Activated CD4-positive, alpha-beta T cell treated with anti-CD3 and anti-CD28 coated beads for 36 hours (primary cell): ENCODE results near the gene ARID4B. TPM values are rescaled to one million over a fixed set of nuclear protein-coding genes. Genes with fewer than 3 reads are reported as not detected.
A peak's percentile ranks its signal among the peaks of the same experiment; 100 is the strongest.

Source experiments
- ATAC-seq: fragments of 200-7000 bp; cut with Tn5 transposase; one replicate; pipeline ENCODE4 v1.10.0; 2021; ENCODE audit warnings: mild to moderate bottlenecking, moderate library complexity
- CTCF ChIA-PET: fragments of 350-600 bp; sonication (Branson Sonifier 250); formaldehyde crosslinking; loops from one replicate; lab custom pipeline; 2021; ENCODE audit warnings: antibody characterized with exemption; lab: Charles Lee
- POLR2A ChIA-PET: fragments of 350-600 bp; sonication (Branson Sonifier 250); formaldehyde crosslinking; loops from one replicate; lab custom pipeline; 2021; ENCODE audit warnings: antibody characterized with exemption, inconsistent platforms; lab: Charles Lee
- DNase-seq: peaks from one replicate; pipeline ENCODE4 v3.0.0-alpha.2; 2020
- H3K27ac Mint-ChIP-seq: one replicate; pipeline ENCODE4 v1.8.0; 2021; ENCODE audit warnings: mixed read lengths
- H3K27me3 Mint-ChIP-seq: one replicate; pipeline ENCODE4 v1.8.0; 2021; ENCODE audit warnings: mixed read lengths
- H3K36me3 Mint-ChIP-seq: one replicate; pipeline ENCODE4 v1.8.0; 2021; ENCODE audit warnings: low read depth, mixed read lengths
- H3K4me1 Mint-ChIP-seq: one replicate; pipeline ENCODE4 v1.8.0; 2021; ENCODE audit warnings: mixed read lengths
- H3K4me3 Mint-ChIP-seq: one replicate; pipeline ENCODE4 v1.8.0; 2021; ENCODE audit warnings: mild to moderate bottlenecking, moderate library complexity, mixed read lengths
- H3K9me3 Mint-ChIP-seq: one replicate; pipeline ENCODE4 v1.8.0; 2021; ENCODE audit warnings: low read depth, mixed read lengths
- intact Hi-C, 2 experiments: fragments of 100-400 bp; cut with DNase I in 1 of 2; cut with micrococcal nuclease in 1 of 2; formaldehyde crosslinking; loops; one replicate each; pipeline versions ENCODE4 v1.14.2 to v1.15.1; 2022 to 2024; cut with DNase I, micrococcal nuclease
- total RNA-seq, 2 experiments: library from RNA; stranded (reverse); gene quantifications; one replicate each; pipeline ENCODE4 v1.2.3, GENCODE V29; 2021

Gene ARID4B
- total RNA-seq, 2 experiments from 2014 or later: 38.6 to 42.9 TPM

DNA sequence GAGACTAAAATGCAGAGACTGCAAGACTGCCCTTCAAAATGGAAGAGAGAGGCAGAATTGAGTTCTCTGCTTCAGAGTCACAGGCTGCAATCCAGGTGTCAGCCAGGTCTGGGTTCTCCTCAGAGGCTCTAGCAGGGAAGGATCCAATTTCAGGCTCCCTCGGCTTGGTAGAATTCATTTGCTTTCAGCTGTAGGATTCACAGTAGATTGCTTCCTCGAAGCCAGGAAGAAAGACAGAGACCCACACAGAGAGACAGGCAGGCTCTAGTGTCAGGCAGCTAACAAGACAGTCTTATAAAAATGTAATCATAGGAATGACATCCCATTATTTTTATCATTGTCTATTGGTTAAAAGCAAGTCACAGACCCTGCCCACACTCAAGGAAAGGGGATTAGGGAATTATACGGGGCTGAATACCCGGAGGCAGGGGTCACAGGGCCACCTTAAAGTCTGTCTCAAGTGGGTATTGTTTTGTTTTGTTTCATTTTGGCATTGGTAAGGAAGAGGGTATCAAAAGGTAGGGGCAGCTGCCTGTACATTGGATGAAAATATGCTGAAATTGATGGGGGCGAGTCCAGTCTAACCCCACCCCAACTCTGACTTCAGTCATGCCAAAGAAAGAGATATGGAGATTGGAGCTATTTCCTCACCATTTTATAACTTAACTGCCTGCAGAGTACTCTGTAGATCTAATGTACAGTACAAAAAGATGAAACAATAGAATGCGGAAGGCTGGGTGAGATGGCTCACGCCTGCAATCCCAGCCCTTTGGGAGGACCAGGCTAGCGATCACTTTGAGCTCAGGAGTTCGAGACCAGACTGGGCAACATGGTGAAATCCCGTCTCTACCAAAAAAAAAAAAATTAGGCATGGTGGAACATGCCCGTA is 29.8 kb upstream of the ARID4B start:
- no peaks in the 10 kb centered on the region for H3K4me1 Mint-ChIP-seq

DNA sequence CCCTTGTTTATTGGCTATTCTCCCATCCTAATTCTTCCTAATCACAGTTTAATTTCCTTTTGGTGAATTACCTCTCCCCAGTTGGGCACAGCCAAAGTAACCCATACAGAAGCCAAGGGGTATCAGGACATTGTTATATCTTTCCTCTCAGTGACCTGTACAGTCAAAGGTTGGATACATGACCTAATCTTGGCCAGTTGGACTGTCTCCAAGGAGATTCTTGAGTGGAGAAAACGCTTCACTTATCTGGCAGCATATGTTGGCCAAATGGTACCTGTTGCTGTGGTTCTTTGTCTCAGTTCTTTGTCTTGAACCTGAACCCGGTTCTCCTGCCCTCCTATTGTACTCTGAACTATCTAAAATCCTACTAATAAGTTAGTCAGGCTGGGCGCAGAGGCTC is 23.9 kb upstream of the ARID4B start:
- Mint-ChIP-seq H3K4me3 (no peak overlapping the region), H3K27ac (no peak overlapping the region), H3K4me1 (no peaks in the 10 kb centered on the region), H3K36me3 (peaks cover under 1% of the 10 kb centered on the region), H3K9me3 (no peaks in the 10 kb centered on the region), H3K27me3 (no peaks in the 10 kb centered on the region)
- ATAC-seq (no peak), DNase-seq (no peak)
- intact Hi-C loops: no loop called here
- POLR2A ChIA-PET: no interaction called here
- CTCF ChIA-PET: no interaction called here

More for the DNA sequence above, 29.8 kb upstream of the ARID4B start:
- Mint-ChIP-seq H3K9me3 (no peaks in the 10 kb centered on the region), H3K4me3 (no peak overlapping the region), H3K27me3 (no peaks in the 10 kb centered on the region), H3K36me3 (no peaks in the 10 kb centered on the region), H3K27ac (no peak overlapping the region)
- no peak for DNase-seq
- ChIA-PET POLR2A (interaction anchor here (0.6 to 0.7 kb wide), 2 partner anchors 236 to 507 kb away, joined by 3 read pairs; no protein-coding TSS in a partner anchor), CTCF (interaction anchor here (0.6 to 1.0 kb wide), 2 partner anchors 59 to 235 kb away, joined by 3 to 4 read pairs; no protein-coding TSS in a partner anchor)
- no peak for ATAC-seq
- intact Hi-C loops: no loop called here

- no peak overlapping the region for H3K27ac Mint-ChIP-seq
- ChIA-PET POLR2A (no interaction called here), CTCF (no interaction called here)
- ATAC-seq: no peak
- H3K36me3 Mint-ChIP-seq: peaks cover 3% of the 10 kb centered on the region
- intact Hi-C loops: no loop called here
- H3K9me3 Mint-ChIP-seq: no peaks in the 10 kb centered on the region
- no peak overlapping the region for H3K4me3 Mint-ChIP-seq
- H3K27me3 Mint-ChIP-seq: no peaks in the 10 kb centered on the region
- no peaks in the 10 kb centered on the region for H3K4me1 Mint-ChIP-seq
- DNase-seq: no peak
These were observed 23.5 kb upstream of the ARID4B start for GRCh38 chr1:235351441-235351840.

GRCh38 chr1:235343726-235344125 is 15.7 kb upstream of the ARID4B start:
- DNase-seq (no peak), ATAC-seq (no peak)
- POLR2A ChIA-PET: no interaction called here
- Mint-ChIP-seq H3K4me3 (no peak overlapping the region), H3K9me3 (no peaks in the 10 kb centered on the region), H3K36me3 (peaks cover 21% of the 10 kb centered on the region), H3K4me1 (peaks cover 6% of the 10 kb centered on the region), H3K27ac (no peak overlapping the region), H3K27me3 (no peaks in the 10 kb centered on the region)
- CTCF ChIA-PET: no interaction called here
- intact Hi-C loops: no loop called here

DNA sequence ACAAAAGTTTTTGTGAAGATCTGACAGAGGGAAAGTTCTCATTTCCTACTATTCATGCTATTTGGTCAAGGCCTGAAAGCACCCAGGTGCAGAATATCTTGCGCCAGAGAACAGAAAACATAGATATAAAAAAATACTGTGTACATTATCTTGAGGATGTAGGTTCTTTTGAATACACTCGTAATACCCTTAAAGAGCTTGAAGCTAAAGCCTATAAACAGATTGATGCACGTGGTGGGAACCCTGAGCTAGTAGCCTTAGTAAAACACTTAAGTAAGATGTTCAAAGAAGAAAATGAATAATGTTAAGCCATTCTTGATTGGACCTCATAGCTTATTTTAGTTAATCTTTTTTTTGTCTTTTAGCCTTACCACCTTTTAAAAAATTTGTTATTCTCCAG is 14.5 kb upstream of the ARID4B start:
- Mint-ChIP-seq H3K36me3 (peaks cover 25% of the 10 kb centered on the region), H3K9me3 (no peaks in the 10 kb centered on the region), H3K27me3 (no peaks in the 10 kb centered on the region), H3K4me1 (peaks cover 9% of the 10 kb centered on the region), H3K27ac (peak overlapping the region; percentile 26), H3K4me3 (no peak overlapping the region)
- intact Hi-C loops: no loop called here
- DNase-seq: no peak
- no peak for ATAC-seq
- CTCF ChIA-PET: interaction anchor here (0.5 to 0.7 kb wide), 2 partner anchors 82 to 145 kb away, joined by 3 read pairs; no protein-coding TSS in a partner anchor
- POLR2A ChIA-PET: no interaction called here

DNA sequence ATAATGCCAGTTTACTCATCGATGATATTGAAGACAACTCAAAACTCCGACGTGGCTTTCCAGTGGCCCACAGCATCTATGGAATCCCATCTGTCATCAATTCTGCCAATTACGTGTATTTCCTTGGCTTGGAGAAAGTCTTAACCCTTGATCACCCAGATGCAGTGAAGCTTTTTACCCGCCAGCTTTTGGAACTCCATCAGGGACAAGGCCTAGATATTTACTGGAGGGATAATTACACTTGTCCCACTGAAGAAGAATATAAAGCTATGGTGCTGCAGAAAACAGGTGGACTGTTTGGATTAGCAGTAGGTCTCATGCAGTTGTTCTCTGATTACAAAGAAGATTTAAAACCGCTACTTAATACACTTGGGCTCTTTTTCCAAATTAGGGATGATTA is 14.1 kb upstream of the ARID4B start:
- Mint-ChIP-seq H3K36me3 (peaks cover 25% of the 10 kb centered on the region), H3K4me1 (peaks cover 11% of the 10 kb centered on the region), H3K9me3 (no peaks in the 10 kb centered on the region), H3K4me3 (no peak overlapping the region), H3K27me3 (no peaks in the 10 kb centered on the region), H3K27ac (peak overlapping the region; percentile 26)
- intact Hi-C loops: no loop called here
- ChIA-PET POLR2A (no interaction called here), CTCF (interaction anchor here (0.7 kb wide), 1 partner anchor 81 kb away, joined by 3 read pairs; no protein-coding TSS in a partner anchor)
- ATAC-seq (no peak), DNase-seq (no peak)

DNA sequence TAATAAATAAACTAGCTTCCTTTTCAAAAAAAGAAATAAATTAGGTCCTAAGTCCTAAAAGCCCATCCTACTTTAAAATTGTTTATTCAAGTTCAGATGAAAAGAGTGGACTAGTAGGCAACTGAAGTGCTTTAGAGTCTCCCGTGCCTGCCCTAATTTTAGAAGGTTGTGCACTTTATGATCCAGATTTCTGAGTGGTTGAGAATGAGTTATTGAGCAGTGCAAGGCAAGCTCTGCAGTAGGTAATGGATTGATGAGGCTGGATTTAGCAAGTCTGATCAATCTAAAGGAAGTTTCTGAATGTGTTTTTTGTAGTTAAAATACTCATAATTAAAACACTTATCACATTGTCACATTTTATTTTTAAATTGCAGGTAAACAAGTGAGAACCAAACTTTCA is 13.4 kb upstream of the ARID4B start:
- Mint-ChIP-seq H3K36me3 (peaks cover 25% of the 10 kb centered on the region), H3K27me3 (no peaks in the 10 kb centered on the region), H3K4me1 (peaks cover 17% of the 10 kb centered on the region), H3K4me3 (no peak overlapping the region), H3K27ac (no peak overlapping the region), H3K9me3 (no peaks in the 10 kb centered on the region)
- POLR2A ChIA-PET: interaction anchor here (0.6 kb wide), 1 partner anchor 26 kb away, joined by 3 read pairs; the partner anchor contains the start of gene TBCE
- DNase-seq (no peak), ATAC-seq (no peak)
- intact Hi-C loops: no loop called here
- CTCF ChIA-PET: interaction anchor here (1.2 kb wide), 1 partner anchor 75 kb away, joined by 3 read pairs; no protein-coding TSS in a partner anchor

DNA sequence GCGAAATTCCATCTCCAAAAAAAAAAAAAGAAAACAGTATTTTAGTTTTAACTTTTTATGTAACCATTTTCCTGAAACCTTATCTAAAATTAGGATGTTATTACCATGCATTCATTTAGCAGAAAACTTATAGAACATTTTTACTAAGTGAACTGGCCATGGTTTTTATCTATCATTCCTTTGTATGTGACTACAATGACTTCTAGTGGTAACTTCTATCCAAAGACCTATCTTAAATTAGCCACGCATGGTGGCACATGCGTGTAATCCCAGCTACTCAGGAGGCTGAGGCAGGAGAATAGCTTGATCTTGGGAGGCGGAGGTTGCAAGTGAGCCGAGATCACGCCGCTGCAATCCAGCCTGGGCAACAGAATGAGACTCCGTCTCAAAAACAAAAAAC is 11.8 kb upstream of the ARID4B start:
- Mint-ChIP-seq H3K4me1 (peaks cover 25% of the 10 kb centered on the region), H3K27ac (peak overlapping the region; percentile 19), H3K36me3 (peaks cover 21% of the 10 kb centered on the region), H3K27me3 (no peaks in the 10 kb centered on the region), H3K4me3 (no peak overlapping the region), H3K9me3 (no peaks in the 10 kb centered on the region)
- intact Hi-C loops: no loop called here
- CTCF ChIA-PET: interaction anchor here (1.8 to 2.6 kb wide), 2 partner anchors 76 to 87 kb away, joined by 6 to 8 read pairs; no protein-coding TSS in a partner anchor
- no peak for ATAC-seq
- DNase-seq: no peak
- POLR2A ChIA-PET: interaction anchor here (0.6 kb wide), 1 partner anchor 20 kb away, joined by 4 read pairs; no protein-coding TSS in a partner anchor

- H3K27me3 Mint-ChIP-seq: no peaks in the 10 kb centered on the region
- ChIA-PET CTCF (no interaction called here), POLR2A (no interaction called here)
- H3K4me1 Mint-ChIP-seq: peaks cover 29% of the 10 kb centered on the region
- peak overlapping the region; percentile 77 for H3K27ac Mint-ChIP-seq
- peak; percentile 24 for DNase-seq
- intact Hi-C loops: no loop called here
- H3K9me3 Mint-ChIP-seq: no peaks in the 10 kb centered on the region
- ATAC-seq: peak; percentile 96
- H3K36me3 Mint-ChIP-seq: peaks cover 20% of the 10 kb centered on the region
- H3K4me3 Mint-ChIP-seq: peak overlapping the region; percentile 23
These were observed 8.9 kb upstream of the ARID4B start for GRCh38 chr1:235336903-235337302.

GRCh38 chr1:235331401-235331800 is 3.4 kb upstream of the ARID4B start:
- Mint-ChIP-seq H3K4me1 (peaks cover 35% of the 10 kb centered on the region), H3K27ac (no peak overlapping the region), H3K4me3 (no peak overlapping the region), H3K36me3 (peaks cover 23% of the 10 kb centered on the region), H3K9me3 (no peaks in the 10 kb centered on the region), H3K27me3 (no peaks in the 10 kb centered on the region)
- no peak for ATAC-seq
- intact Hi-C loops: no loop called here
- ChIA-PET CTCF (interaction anchor here (0.6 to 3.3 kb wide), 4 partner anchors 13 to 85 kb away, joined by 3 to 18 read pairs (median 6); no protein-coding TSS in a partner anchor), POLR2A (interaction anchor here (0.6 to 0.7 kb wide), 2 partner anchors 10 to 32 kb away, joined by 3 to 4 read pairs; no protein-coding TSS in a partner anchor)
- no peak for DNase-seq

GRCh38 chr1:235330918-235331285 is 2.9 kb upstream of the ARID4B start:
- H3K4me3 Mint-ChIP-seq: no peak overlapping the region
- H3K4me1 Mint-ChIP-seq: peaks cover 35% of the 10 kb centered on the region
- DNase-seq: no peak
- H3K36me3 Mint-ChIP-seq: peaks cover 25% of the 10 kb centered on the region
- no peak for ATAC-seq
- no peak overlapping the region for H3K27ac Mint-ChIP-seq
- no peaks in the 10 kb centered on the region for H3K9me3 Mint-ChIP-seq
- intact Hi-C loops: no loop called here
- H3K27me3 Mint-ChIP-seq: no peaks in the 10 kb centered on the region
- CTCF ChIA-PET: interaction anchor here (0.6 to 3.3 kb wide), 5 partner anchors 9 to 85 kb away, joined by 3 to 18 read pairs (median 3); no protein-coding TSS in a partner anchor
- POLR2A ChIA-PET: interaction anchor here (0.6 to 0.7 kb wide), 2 partner anchors 9 to 33 kb away, joined by 3 to 4 read pairs; no protein-coding TSS in a partner anchor
